Uterus (tissue), 4 donors: ENCODE data around the gene POLQ. TPM values are rescaled to one million over a fixed set of nuclear protein-coding genes. Genes with fewer than 3 reads are reported as not detected.

Experiments
- DNase-seq, 2 donors: peaks; one replicate each; pipeline ENCODE4 v3.0.0-alpha.2; 2019 to 2020
- H3K27ac ChIP-seq, 2 donors: fragments of 200-600 bp; sonication (generic); 1 replicate in 1 of 2; 2 replicates in 1 of 2; pipeline ENCODE4 v1.5.1; 2016 to 2018
- H3K27me3 ChIP-seq, 2 donors: fragments of 200-600 bp; sonication (generic); one replicate each; pipeline ENCODE4 v1.5.1; 2018 to 2019; ENCODE audit warnings: control low read depth in 1 of 2
- H3K36me3 ChIP-seq, 2 donors: fragments of 200-600 bp; sonication (generic); one replicate each; pipeline ENCODE4 v1.5.1; 2019; ENCODE audit warnings: control low read depth in 1 of 2
- H3K4me1 ChIP-seq, 2 donors: fragments of 200-600 bp; sonication (generic); one replicate each; pipeline ENCODE4 v1.5.1; 2018 to 2019; ENCODE audit warnings: control low read depth in 1 of 2
- H3K4me3 ChIP-seq, 2 donors: fragments of 200-600 bp; sonication (generic); 1 replicate in 1 of 2; 2 replicates in 1 of 2; pipeline ENCODE4 v1.5.1; 2018 to 2019; ENCODE audit warnings: mild to moderate bottlenecking in 1 of 2
- H3K9me3 ChIP-seq, 2 donors: fragments of 200-600 bp; sonication (generic); one replicate each; pipeline ENCODE4 v1.5.1; 2019; ENCODE audit warnings: control low read depth in 1 of 2
- POLR2A ChIP-seq, 2 donors: fragments of 450-650 bp; IDR thresholded peaks; one replicate each; pipeline ENCODE4 v1.6.1; 2016; ENCODE audit warnings: antibody characterized with exemption in 2 of 2, mild to moderate bottlenecking in 1 of 2, moderate library complexity in 1 of 2
- intact Hi-C: fragments of 100-400 bp; cut with DNase I; formaldehyde crosslinking; loops from one replicate; pipeline ENCODE4 v1.15.1; 2023; ENCODE audit warnings: low total_unique reads
- total RNA-seq, 4 donors: library from RNA; depleted of rRNA in 3 of 4; stranded (reverse); fragments of >200 nt in 3 of 4; gene quantifications; one replicate each; pipeline versions ENCODE4 v1.1.0 to v1.2.4, GENCODE V29; 2014 to 2023
- TF ChIP-seq, protein P1 (sequence below), 4 experiments: fragments of 200-600 bp in 2 of 4; fragments of 450-650 bp in 2 of 4; sonication (generic) in 2 of 4; IDR thresholded peaks; one replicate each; pipeline ENCODE4 v1.5.1; 2016 to 2019; ENCODE audit warnings: antibody characterized with exemption in 4 of 4, mild to moderate bottlenecking in 2 of 4, moderate library complexity in 1 of 4
- donor health status: DM: yes; HTN: yes; CAD: no.

POLQ gene
- total RNA-seq, 4 donors from 2014 or later = 0.26 to 5.8 (median 0.58) TPM; not detected in 1

DNA sequence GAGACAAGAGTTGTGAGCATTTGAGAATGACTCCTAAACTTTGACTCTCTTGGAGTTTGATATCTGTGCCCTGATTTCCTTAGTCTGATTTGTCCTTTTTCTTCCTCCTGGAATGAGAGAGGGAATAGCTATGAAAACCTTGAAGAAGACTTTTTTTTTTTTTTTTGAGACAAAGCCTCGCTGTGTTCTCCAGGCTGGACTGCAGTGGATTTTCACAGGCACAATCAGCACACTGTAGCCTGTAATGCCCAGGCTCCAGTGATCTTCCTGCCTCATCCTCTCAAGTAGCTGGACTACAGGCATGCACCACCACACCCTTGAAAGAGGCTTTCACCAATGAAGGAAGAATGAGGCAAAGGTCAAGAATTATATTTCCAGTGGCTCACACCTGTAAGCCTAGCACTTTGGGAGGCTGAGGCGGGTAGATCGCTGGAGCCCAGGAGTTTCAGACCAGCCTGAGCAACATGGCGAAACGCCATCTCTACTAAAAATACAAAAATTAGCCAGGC lies 11.7 kb upstream of the POLQ start:
- intact Hi-C loops = no loop called here
- TF ChIP-seq, protein P1, sequence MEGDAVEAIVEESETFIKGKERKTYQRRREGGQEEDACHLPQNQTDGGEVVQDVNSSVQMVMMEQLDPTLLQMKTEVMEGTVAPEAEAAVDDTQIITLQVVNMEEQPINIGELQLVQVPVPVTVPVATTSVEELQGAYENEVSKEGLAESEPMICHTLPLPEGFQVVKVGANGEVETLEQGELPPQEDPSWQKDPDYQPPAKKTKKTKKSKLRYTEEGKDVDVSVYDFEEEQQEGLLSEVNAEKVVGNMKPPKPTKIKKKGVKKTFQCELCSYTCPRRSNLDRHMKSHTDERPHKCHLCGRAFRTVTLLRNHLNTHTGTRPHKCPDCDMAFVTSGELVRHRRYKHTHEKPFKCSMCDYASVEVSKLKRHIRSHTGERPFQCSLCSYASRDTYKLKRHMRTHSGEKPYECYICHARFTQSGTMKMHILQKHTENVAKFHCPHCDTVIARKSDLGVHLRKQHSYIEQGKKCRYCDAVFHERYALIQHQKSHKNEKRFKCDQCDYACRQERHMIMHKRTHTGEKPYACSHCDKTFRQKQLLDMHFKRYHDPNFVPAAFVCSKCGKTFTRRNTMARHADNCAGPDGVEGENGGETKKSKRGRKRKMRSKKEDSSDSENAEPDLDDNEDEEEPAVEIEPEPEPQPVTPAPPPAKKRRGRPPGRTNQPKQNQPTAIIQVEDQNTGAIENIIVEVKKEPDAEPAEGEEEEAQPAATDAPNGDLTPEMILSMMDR (IDR thresholded peaks at IDR 0.05) = no peak
- no peak for TF ChIP-seq POLR2A (IDR thresholded peaks at IDR 0.05)
- H3K4me3 ChIP-seq = no peak overlapping the region
- H3K36me3 ChIP-seq = no peaks in the 10 kb centered on the region
- H3K27me3 ChIP-seq = no peaks in the 10 kb centered on the region
- no peak overlapping the region for H3K27ac ChIP-seq
- H3K9me3 ChIP-seq = no peaks in the 10 kb centered on the region
- H3K4me1 ChIP-seq = no peaks in the 10 kb centered on the region
- no peak for DNase-seq

DNA sequence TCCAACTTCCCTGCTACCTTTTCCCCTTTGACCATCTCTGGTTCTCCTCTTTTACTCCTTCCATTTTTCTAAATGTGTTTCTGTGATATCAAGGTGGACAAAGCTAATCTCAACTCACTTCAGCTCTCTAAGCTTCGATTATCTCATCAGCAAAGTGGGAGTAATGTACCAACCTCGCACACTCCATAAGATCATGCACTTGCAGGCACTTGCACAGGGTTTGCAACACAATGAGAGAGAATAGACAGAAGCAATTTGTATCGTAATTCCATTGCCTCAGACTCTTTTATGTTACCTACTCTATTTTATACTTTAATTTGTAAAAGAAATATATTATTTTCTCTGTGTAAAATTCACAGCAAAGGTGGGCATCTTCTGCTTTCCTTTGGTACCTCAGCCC lies 7.0 kb upstream of the POLQ start:
- Histone ChIP-seq H3K9me3 (no peaks in the 10 kb centered on the region), H3K4me1 (no peaks in the 10 kb centered on the region), H3K36me3 (no peaks in the 10 kb centered on the region), H3K27ac (no peak overlapping the region), H3K4me3 (no peak overlapping the region), H3K27me3 (no peaks in the 10 kb centered on the region)
- no peak for DNase-seq
- intact Hi-C loops = no loop called here
- TF ChIP-seq, protein P1 (IDR thresholded peaks at IDR 0.05) = no peak
- no peak for TF ChIP-seq POLR2A (IDR thresholded peaks at IDR 0.05)

DNA sequence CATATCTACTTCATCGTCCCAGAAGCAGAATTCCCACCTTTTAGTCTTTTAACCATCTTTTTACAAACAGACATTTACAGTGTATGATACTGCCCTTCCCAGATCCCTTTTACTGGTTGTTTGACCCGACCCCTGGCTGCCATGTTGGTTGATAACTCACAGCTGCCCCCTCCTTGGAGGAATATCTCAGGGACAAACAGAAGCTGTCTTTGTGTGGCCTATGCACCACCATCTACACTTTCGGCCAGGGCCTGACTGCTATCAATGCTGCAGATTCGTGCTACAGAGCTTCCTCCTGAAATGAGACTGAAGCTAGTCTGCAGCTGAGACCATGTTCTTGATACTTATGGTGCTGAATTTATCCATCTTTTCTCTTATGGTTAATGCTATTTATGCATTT lies 6.6 kb upstream of the POLQ start:
- H3K27me3 ChIP-seq = no peaks in the 10 kb centered on the region
- intact Hi-C loops = no loop called here
- no peaks in the 10 kb centered on the region for H3K36me3 ChIP-seq
- H3K4me3 ChIP-seq = no peak overlapping the region
- H3K27ac ChIP-seq = no peak overlapping the region
- H3K4me1 ChIP-seq = no peaks in the 10 kb centered on the region
- TF ChIP-seq, protein P1 (IDR thresholded peaks at IDR 0.05) = no peak
- TF ChIP-seq POLR2A (IDR thresholded peaks at IDR 0.05) = no peak
- H3K9me3 ChIP-seq = no peaks in the 10 kb centered on the region
- no peak for DNase-seq

DNA sequence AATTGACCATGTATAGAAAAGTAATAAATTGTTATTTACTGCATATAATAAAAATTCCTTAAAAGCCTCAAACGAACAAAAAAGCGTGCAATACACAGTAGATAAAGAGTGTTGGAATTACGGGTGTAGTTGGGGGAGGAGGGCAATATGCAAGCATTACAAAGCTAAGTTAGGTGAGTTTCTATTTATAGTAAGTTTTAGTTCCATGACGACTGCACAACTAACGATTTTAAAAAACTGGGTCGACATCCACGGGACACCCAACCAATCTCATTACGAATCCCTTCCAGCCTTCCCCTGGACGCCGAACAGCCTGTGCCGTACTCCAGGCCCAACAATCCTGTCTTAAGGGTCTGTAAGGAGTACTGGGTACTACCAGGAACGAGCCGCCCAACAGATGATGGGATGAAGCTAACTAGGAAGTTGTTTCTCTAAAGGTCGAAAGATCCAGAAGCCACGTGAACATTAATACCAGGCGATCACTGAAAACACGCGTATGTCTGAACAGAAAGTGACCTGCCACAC lies 677 bp downstream of the POLQ start:
- Histone ChIP-seq H3K4me1 (no peaks in the 10 kb centered on the region), H3K27ac (no peak overlapping the region), H3K36me3 (no peaks in the 10 kb centered on the region), H3K9me3 (no peaks in the 10 kb centered on the region), H3K27me3 (no peaks in the 10 kb centered on the region), H3K4me3 (peak overlapping the region; percentile 35 to 48)
- no peak for DNase-seq
- intact Hi-C loops = no loop called here
- TF ChIP-seq POLR2A (IDR thresholded peaks at IDR 0.05) = no peak
- TF ChIP-seq, protein P1 (IDR thresholded peaks at IDR 0.05) = no peak

DNA sequence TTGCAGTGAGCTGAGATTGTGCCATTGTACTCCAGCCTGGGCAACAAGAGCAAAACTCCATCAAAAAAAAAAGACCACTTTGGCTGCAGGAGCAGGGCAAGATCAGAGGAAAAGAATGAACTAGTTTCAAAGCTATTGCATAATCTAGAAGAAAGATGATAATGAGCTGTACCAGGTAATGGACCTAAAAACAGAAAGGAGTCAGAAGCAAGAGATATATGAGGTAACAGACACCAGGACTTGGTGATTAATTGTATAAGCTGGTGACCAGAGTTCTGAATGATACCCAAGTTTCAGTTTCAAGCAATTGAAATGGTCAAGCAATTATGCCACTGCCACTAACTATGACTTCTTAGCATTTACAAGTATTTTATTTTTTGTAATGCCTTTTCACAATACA lies 2.9 kb downstream of the POLQ start:
- Histone ChIP-seq H3K9me3 (no peaks in the 10 kb centered on the region), H3K27ac (no peak overlapping the region), H3K36me3 (no peaks in the 10 kb centered on the region), H3K27me3 (no peaks in the 10 kb centered on the region), H3K4me1 (no peaks in the 10 kb centered on the region), H3K4me3 (no peak overlapping the region)
- TF ChIP-seq POLR2A (IDR thresholded peaks at IDR 0.05) = no peak
- TF ChIP-seq, protein P1 (IDR thresholded peaks at IDR 0.05) = no peak
- intact Hi-C loops = no loop called here
- no peak for DNase-seq
